Measurements from ENCODE around the gene HIPK1.

Gene HIPK1

DNA sequence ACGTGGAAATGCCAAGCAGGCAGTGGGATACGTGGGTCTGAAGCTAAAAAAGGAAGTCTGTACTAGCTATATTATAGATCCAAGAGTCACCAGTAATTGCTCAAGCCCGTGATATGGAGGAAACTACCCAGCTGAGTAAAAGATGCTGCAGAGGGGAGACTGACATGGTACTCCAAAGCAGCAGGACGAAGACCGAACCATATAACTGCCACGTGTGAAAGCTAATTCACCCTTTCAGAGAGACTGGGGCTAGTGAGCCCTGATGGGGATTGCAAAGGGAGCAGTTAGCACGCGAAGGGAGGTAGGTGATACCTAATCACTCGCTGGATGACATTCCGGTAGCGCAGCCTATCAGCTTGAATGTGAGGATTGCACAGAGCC is 24.8 kb upstream of the HIPK1 start:
- H3K27me3 ChIP-seq (ENCODE audit: insufficient read depth, poor library complexity, severe bottlenecking) = no peaks in the 10 kb centered on the region
- DNase-seq (ENCODE audit: low read depth in 1 of 2, low spot score in 1 of 2) = peak; percentile 57 to 63
- H3K4me3 ChIP-seq (replicated peaks; ENCODE audit: insufficient read depth, low read length) = peak overlapping the region; percentile 71
- H3K27ac ChIP-seq (replicated peaks) = peak overlapping the region; percentile 85
- TF ChIP-seq SPI1 (IDR thresholded peaks at IDR 0.05; ENCODE audit: borderline replicate concordance, low read depth) (peak; percentile 72), GABPA (IDR thresholded peaks at IDR 0.05; ENCODE audit: low read depth) (no peak)
- TF ChIP-seq, protein P1, sequence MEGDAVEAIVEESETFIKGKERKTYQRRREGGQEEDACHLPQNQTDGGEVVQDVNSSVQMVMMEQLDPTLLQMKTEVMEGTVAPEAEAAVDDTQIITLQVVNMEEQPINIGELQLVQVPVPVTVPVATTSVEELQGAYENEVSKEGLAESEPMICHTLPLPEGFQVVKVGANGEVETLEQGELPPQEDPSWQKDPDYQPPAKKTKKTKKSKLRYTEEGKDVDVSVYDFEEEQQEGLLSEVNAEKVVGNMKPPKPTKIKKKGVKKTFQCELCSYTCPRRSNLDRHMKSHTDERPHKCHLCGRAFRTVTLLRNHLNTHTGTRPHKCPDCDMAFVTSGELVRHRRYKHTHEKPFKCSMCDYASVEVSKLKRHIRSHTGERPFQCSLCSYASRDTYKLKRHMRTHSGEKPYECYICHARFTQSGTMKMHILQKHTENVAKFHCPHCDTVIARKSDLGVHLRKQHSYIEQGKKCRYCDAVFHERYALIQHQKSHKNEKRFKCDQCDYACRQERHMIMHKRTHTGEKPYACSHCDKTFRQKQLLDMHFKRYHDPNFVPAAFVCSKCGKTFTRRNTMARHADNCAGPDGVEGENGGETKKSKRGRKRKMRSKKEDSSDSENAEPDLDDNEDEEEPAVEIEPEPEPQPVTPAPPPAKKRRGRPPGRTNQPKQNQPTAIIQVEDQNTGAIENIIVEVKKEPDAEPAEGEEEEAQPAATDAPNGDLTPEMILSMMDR (IDR thresholded peaks at IDR 0.05; ENCODE audit: insufficient read depth, low read length) = no peak

DNA sequence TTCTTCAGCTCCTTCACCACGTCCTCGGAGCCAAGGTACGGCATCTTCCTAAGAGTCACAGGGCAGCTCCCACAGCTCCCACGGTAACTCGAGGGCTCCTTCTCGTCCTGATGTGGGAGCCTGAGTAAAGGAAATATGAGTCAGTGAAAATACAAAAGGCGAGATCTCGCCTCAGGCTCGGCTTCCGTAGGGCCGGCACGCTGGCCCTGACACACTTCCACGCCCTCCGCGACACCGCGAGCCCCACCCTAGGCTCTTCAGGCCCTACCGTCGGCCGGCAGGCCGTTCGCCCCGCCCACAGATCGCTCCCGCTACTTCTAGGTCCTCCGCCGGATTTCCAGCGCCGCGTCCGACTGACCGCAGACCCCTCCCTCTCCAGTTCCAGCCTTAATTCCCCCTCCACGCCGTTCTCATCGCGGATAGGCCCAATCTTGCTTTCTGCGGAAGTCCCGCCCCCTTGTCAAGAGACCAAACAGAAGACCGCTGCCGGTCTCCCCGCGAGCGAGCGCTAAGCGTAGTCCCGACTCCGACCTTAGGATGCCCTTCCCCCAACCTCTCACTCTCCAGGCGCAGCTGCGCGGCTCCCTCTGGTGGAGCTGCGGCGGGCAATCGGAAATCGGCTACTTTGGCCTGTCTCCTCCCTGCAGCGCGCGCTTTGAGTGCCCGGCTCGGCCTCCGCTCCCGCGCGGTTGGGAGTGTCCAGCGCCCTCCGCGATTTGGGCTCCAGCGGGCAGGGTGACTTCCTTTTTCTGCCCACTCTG is 24.3 kb upstream of the HIPK1 start, which contains the start of the genes AP4B1 and DCLRE1B:
Gene AP4B1 (minus strand): TSS at position 126 of the 761 bp plus-strand sequence. CDS start 82 bp downstream, at position 44.
Gene DCLRE1B (plus strand): TSS at position 653 of the 761 bp plus-strand sequence. CDS start 261 bp downstream, outside the sequence.
- DNase-seq (ENCODE audit: low read depth in 1 of 2, low spot score in 1 of 2) = peak; percentile 100
- Histone ChIP-seq H3K27ac (replicated peaks) (peak within 1 kb of the TSS; percentile 85), H3K27me3 (ENCODE audit: insufficient read depth, poor library complexity, severe bottlenecking) (no peaks in the 10 kb centered on the region), H3K4me3 (replicated peaks; ENCODE audit: insufficient read depth, low read length) (peak within 1 kb of the TSS; percentile 90)
- TF ChIP-seq POLR2AphosphoS5 (IDR thresholded peaks at IDR 0.05; ENCODE audit: low read depth) (peak; percentile 59), GABPA (IDR thresholded peaks at IDR 0.05; ENCODE audit: low read depth) (peak; percentile 75)
- TF ChIP-seq, protein P2, sequence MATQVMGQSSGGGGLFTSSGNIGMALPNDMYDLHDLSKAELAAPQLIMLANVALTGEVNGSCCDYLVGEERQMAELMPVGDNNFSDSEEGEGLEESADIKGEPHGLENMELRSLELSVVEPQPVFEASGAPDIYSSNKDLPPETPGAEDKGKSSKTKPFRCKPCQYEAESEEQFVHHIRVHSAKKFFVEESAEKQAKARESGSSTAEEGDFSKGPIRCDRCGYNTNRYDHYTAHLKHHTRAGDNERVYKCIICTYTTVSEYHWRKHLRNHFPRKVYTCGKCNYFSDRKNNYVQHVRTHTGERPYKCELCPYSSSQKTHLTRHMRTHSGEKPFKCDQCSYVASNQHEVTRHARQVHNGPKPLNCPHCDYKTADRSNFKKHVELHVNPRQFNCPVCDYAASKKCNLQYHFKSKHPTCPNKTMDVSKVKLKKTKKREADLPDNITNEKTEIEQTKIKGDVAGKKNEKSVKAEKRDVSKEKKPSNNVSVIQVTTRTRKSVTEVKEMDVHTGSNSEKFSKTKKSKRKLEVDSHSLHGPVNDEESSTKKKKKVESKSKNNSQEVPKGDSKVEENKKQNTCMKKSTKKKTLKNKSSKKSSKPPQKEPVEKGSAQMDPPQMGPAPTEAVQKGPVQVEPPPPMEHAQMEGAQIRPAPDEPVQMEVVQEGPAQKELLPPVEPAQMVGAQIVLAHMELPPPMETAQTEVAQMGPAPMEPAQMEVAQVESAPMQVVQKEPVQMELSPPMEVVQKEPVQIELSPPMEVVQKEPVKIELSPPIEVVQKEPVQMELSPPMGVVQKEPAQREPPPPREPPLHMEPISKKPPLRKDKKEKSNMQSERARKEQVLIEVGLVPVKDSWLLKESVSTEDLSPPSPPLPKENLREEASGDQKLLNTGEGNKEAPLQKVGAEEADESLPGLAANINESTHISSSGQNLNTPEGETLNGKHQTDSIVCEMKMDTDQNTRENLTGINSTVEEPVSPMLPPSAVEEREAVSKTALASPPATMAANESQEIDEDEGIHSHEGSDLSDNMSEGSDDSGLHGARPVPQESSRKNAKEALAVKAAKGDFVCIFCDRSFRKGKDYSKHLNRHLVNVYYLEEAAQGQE (IDR thresholded peaks at IDR 0.05; ENCODE audit: insufficient replicate concordance, low read depth) = no peak
- TF ChIP-seq, protein P1 (IDR thresholded peaks at IDR 0.05; ENCODE audit: insufficient read depth, low read length) = peak; percentile 28

DNA sequence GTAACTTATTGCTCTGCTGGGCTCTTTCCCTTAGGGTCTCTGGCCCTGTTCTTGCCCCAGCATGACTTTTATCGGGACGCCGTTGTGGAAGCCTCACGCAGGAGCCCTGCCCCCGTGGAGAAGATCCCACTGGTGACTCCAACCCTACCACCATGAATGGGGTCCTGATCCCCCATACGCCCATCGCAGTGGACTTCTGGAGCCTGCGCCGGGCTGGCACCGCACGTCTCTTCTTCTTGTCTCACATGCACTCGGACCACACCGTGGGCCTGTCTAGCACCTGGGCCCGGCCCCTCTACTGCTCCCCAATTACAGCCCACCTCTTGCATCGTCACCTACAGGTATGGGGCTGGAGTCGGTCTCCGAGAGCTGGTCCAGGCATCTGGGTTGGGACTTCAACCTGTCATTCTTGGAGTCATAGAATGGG is 23.7 kb upstream of the HIPK1 start:
- no peak for TF ChIP-seq SPI1 (IDR thresholded peaks at IDR 0.05; ENCODE audit: borderline replicate concordance, low read depth)
- TF ChIP-seq, protein P2 (IDR thresholded peaks at IDR 0.05; ENCODE audit: insufficient replicate concordance, low read depth) = no peak
- no peak for TF ChIP-seq POLR2AphosphoS5 (IDR thresholded peaks at IDR 0.05; ENCODE audit: low read depth)

DNA sequence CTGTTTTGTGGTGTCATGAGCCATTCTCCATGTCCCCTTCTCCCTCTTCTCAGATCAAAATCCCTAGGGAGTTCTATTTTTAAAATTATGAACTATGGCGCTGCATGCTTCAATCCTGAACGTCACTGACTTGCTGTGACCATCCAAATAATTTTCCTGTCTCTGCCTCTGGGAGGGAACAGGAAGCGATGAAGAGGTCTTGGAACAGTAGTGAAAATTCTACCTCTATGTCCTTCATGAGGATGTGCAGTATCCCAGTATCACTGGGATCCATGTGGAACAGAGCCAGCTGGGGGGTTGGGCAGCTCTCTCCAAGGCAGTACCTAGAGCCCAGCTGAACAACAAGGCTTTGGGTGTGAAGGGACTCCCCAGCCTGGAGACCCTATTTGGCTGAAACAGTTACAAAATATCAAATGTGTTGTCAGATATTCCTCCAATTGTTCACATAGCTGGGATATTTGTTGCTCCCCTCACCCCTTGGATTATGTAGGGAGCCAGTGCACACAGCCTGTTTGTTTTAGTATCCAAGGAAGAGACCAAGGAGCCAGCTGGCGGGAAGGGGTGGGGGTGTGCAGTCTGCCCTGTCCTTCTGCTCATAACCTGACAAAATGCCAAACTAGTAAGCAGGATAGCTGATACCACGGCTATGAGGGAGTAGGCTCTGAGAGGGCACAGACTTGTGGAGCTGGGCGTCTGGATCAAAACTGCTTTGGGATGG is 16.4 kb upstream of the HIPK1 start:
- no peak for DNase-seq (ENCODE audit: low read depth in 1 of 2, low spot score in 1 of 2)
- Histone ChIP-seq H3K4me3 (replicated peaks; ENCODE audit: insufficient read depth, low read length) (no peak overlapping the region), H3K27me3 (ENCODE audit: insufficient read depth, poor library complexity, severe bottlenecking) (no peaks in the 10 kb centered on the region), H3K27ac (replicated peaks) (no peak overlapping the region)
- TF ChIP-seq, protein P1 (IDR thresholded peaks at IDR 0.05; ENCODE audit: insufficient read depth, low read length) = no peak

More for the DNA sequence above, 23.7 kb upstream of the HIPK1 start:
- peak overlapping the region; percentile 85 for H3K27ac ChIP-seq (replicated peaks)
- peak overlapping the region; percentile 90 for H3K4me3 ChIP-seq (replicated peaks; ENCODE audit: insufficient read depth, low read length)
- no peaks in the 10 kb centered on the region for H3K27me3 ChIP-seq (ENCODE audit: insufficient read depth, poor library complexity, severe bottlenecking)
- DNase-seq (ENCODE audit: low read depth in 1 of 2, low spot score in 1 of 2) = peak in 1 of 2 experiments; percentile 34

Measured in HL-60 (cell line).